Measurements from ENCODE around the gene LSM4.
"Not testable (repeated sequence)": the region's sequence is repeated elsewhere in the genome, so short reads cannot be mapped to it uniquely, and the experiment has no call there.

The LSM4 gene

GRCh38 chr19:18322759-18323460, at the start of gene LSM4:
TSS of gene LSM4 (minus strand) at chr19:18323076. CDS start at chr19:18323020, 56 bp downstream.
- peak within 1 kb of the TSS; percentile 76 for H3K27ac ChIP-seq
- H3K27me3 ChIP-seq (replicated peaks) = no peaks in the 10 kb centered on the region
- peak; percentile 56 for TF ChIP-seq CTCF (IDR thresholded peaks at IDR 0.05; ENCODE audit: low read depth, low read length, missing control alignments)
- H3K4me3 ChIP-seq (ENCODE audit: low read depth, low read length) = peak within 1 kb of the TSS; percentile 85
- H3K36me3 ChIP-seq (replicated peaks) = no peaks in the 10 kb centered on the region
- peak; percentile 96 for DNase-seq
- in situ Hi-C loops (cut with HindIII; ENCODE audit: low pct_ligation_motif_present, low sequenced_read_pairs) = no loop called here

- H3K27ac ChIP-seq = no peak overlapping the region
- DNase-seq = no peak
- H3K36me3 ChIP-seq (replicated peaks) = no peaks in the 10 kb centered on the region
- in situ Hi-C loops (cut with HindIII; ENCODE audit: low pct_ligation_motif_present, low sequenced_read_pairs) = no loop called here
- no peak overlapping the region for H3K4me3 ChIP-seq (ENCODE audit: low read depth, low read length)
- no peak for TF ChIP-seq CTCF (IDR thresholded peaks at IDR 0.05; ENCODE audit: low read depth, low read length, missing control alignments)
- H3K27me3 ChIP-seq (replicated peaks) = no peaks in the 10 kb centered on the region
Measured at GRCh38 chr19:18368504-18369222, 45.8 kb upstream of the LSM4 start.

GRCh38 chr19:18366021-18366435, 43.2 kb upstream of the LSM4 start:
- DNase-seq = no peak
- H3K27ac ChIP-seq = peak overlapping the region; percentile 98
- no peak for TF ChIP-seq CTCF (IDR thresholded peaks at IDR 0.05; ENCODE audit: low read depth, low read length, missing control alignments)

GRCh38 chr19:18364826-18365528, 42.1 kb upstream of the LSM4 start:
- no peak for TF ChIP-seq CTCF (IDR thresholded peaks at IDR 0.05; ENCODE audit: low read depth, low read length, missing control alignments)
- Histone ChIP-seq H3K27me3 (replicated peaks) (no peaks in the 10 kb centered on the region), H3K27ac (peak overlapping the region; percentile 98), H3K4me3 (ENCODE audit: low read depth, low read length) (no peak overlapping the region), H3K36me3 (replicated peaks) (no peaks in the 10 kb centered on the region)
- DNase-seq = peak; percentile 99
- in situ Hi-C loops (cut with HindIII; ENCODE audit: low pct_ligation_motif_present, low sequenced_read_pairs) = no loop called here

More at GRCh38 chr19:18366021-18366435, 43.2 kb upstream of the LSM4 start:
- no peaks in the 10 kb centered on the region for H3K27me3 ChIP-seq (replicated peaks)
- no peak overlapping the region for H3K4me3 ChIP-seq (ENCODE audit: low read depth, low read length)
- in situ Hi-C loops (cut with HindIII; ENCODE audit: low pct_ligation_motif_present, low sequenced_read_pairs) = no loop called here
- no peaks in the 10 kb centered on the region for H3K36me3 ChIP-seq (replicated peaks)

- H3K36me3 ChIP-seq (replicated peaks); in situ Hi-C loops (cut with HindIII; ENCODE audit: low pct_ligation_motif_present, low sequenced_read_pairs); H3K27me3 ChIP-seq (replicated peaks); H3K4me3 ChIP-seq (ENCODE audit: low read depth, low read length); DNase-seq: not testable (repeated sequence)
- H3K27ac ChIP-seq = peak overlapping the region; percentile 98
Measured at GRCh38 chr19:18364277-18364825, 41.5 kb upstream of the LSM4 start.

- in situ Hi-C loops (cut with HindIII; ENCODE audit: low pct_ligation_motif_present, low sequenced_read_pairs) = no loop called here
- no peak for DNase-seq
- H3K36me3 ChIP-seq (replicated peaks) = peaks cover 4% of the 10 kb centered on the region
- H3K4me3 ChIP-seq (ENCODE audit: low read depth, low read length) = no peak overlapping the region
- H3K27me3 ChIP-seq (replicated peaks) = no peaks in the 10 kb centered on the region
- TF ChIP-seq CTCF (IDR thresholded peaks at IDR 0.05; ENCODE audit: low read depth, low read length, missing control alignments) = no peak
- H3K27ac ChIP-seq = peak overlapping the region; percentile 98
Measured at GRCh38 chr19:18363787-18364186, 40.9 kb upstream of the LSM4 start.

Measured in brain microvascular endothelial cell (primary cell).